Left ventricle myocardium superior (tissue), 1 donor: ENCODE measurements around the gene TM7SF3. TPM values are rescaled to one million over a fixed set of nuclear protein-coding genes. Genes with fewer than 3 reads are reported as not detected.
"Not testable (repeated sequence)": the region's sequence is repeated elsewhere in the genome, so short reads cannot be mapped to it uniquely, and the experiment has no call there.

ENCODE experiments used
- ATAC-seq: fragments of 200-7000 bp; cut with Tn5 transposase; one replicate; pipeline ENCODE4 v1.9.1; 2020; ENCODE audit warnings: mild to moderate bottlenecking, moderate library complexity
- DNase-seq: peaks from one replicate; pipeline ENCODE4 v3.0.0-alpha.2; 2020
- intact Hi-C: fragments of 100-400 bp; cut with micrococcal nuclease; formaldehyde crosslinking; loops from one replicate; pipeline ENCODE4 v1.11.0; 2022
- long read RNA-seq: library from polyadenylated mRNA; unstranded; transcript quantifications from one replicate; pipeline ENCODE4 v2.0.0, GENCODE V29; 2021
- total RNA-seq: library from RNA; stranded (reverse); fragmentation: NEBNext Ultra II Directional; extraction: Animal tissue kit (Norgen Biotek cat#: 25700); gene quantifications from one replicate; pipeline ENCODE4 v1.2.1, GENCODE V29; 2021
- donor health status: DM: no; HTN: yes; CAD: no; lungs with severe emphysema.

The TM7SF3 gene
- total RNA-seq: 27.3 TPM
- long read RNA-seq, transcript TM7SF3-201 (12 exons, 2,709 nt): major isoform, 27 of 42 reads
- long read RNA-seq, partial matches to known transcripts: 6 of 42 reads
- long read RNA-seq, other reads (novel, unspliced or antisense): 9 of 42 reads

- intact Hi-C loops: loop anchor here (10.0 kb wide), 1 partner anchor 79 kb away; the partner anchor contains the start of genes FGFR1OP2 and INTS13
- DNase-seq (peak; percentile 96), ATAC-seq (peak; percentile 96)
These were observed at the start of gene TM7SF3 for GRCh38 chr12:27014085-27014858. TM7SF3 (minus strand) TSS chr12:27014384; CDS start chr12:27014168, 216 bp downstream.

GRCh38 chr12:27063250-27063851 is 49.2 kb upstream of the TM7SF3 start:
- intact Hi-C loops: no loop called here
- no peak for ATAC-seq
- no peak for DNase-seq

GRCh38 chr12:27061317-27061716 is 47.1 kb upstream of the TM7SF3 start:
- intact Hi-C loops: no loop called here

GRCh38 chr12:27060740-27061139 is 46.6 kb upstream of the TM7SF3 start:
- no peak for ATAC-seq
- intact Hi-C loops: no loop called here
- DNase-seq: no peak

More at GRCh38 chr12:27061317-27061716, 47.1 kb upstream of the TM7SF3 start:
- ATAC-seq (no peak), DNase-seq (no peak)

GRCh38 chr12:27057543-27057942 is 43.4 kb upstream of the TM7SF3 start:
- intact Hi-C loops: no loop called here
- DNase-seq (no peak), ATAC-seq (no peak)

- DNase-seq: no peak
- ATAC-seq: no peak
- intact Hi-C loops: no loop called here
These were observed 41.8 kb upstream of the TM7SF3 start for GRCh38 chr12:27055966-27056365.

- intact Hi-C loops: no loop called here
- DNase-seq (no peak), ATAC-seq (no peak)
These were observed 38.6 kb upstream of the TM7SF3 start for GRCh38 chr12:27052742-27053141.

- ATAC-seq (no peak), DNase-seq (no peak)
- intact Hi-C loops: no loop called here
These were observed 38.0 kb upstream of the TM7SF3 start for GRCh38 chr12:27052176-27052575.

GRCh38 chr12:27048822-27049752 is 34.9 kb upstream of the TM7SF3 start:
- intact Hi-C loops: no loop called here
- DNase-seq (no peak), ATAC-seq (no peak)

GRCh38 chr12:27042018-27042417 is 27.8 kb upstream of the TM7SF3 start:
- DNase-seq, intact Hi-C loops, ATAC-seq: not testable (repeated sequence)

- DNase-seq, ATAC-seq, intact Hi-C loops: not testable (repeated sequence)
These were observed 26.5 kb upstream of the TM7SF3 start for GRCh38 chr12:27040637-27041036.

- DNase-seq: no peak
- ATAC-seq: no peak
- intact Hi-C loops: no loop called here
These were observed 20.6 kb upstream of the TM7SF3 start for GRCh38 chr12:27034607-27035293.

- ATAC-seq (no peak), DNase-seq (no peak)
- intact Hi-C loops: no loop called here
These were observed 18.5 kb upstream of the TM7SF3 start for GRCh38 chr12:27032679-27033078.

GRCh38 chr12:27031531-27031930 is 17.3 kb upstream of the TM7SF3 start:
- intact Hi-C loops: no loop called here

GRCh38 chr12:27026257-27026656 is 12.1 kb upstream of the TM7SF3 start:
- DNase-seq: no peak
- ATAC-seq: no peak
- intact Hi-C loops: no loop called here

More at GRCh38 chr12:27031531-27031930, 17.3 kb upstream of the TM7SF3 start:
- DNase-seq (no peak), ATAC-seq (no peak)

GRCh38 chr12:27025116-27025515 is 10.9 kb upstream of the TM7SF3 start:
- intact Hi-C loops: no loop called here
- DNase-seq (no peak), ATAC-seq (no peak)

GRCh38 chr12:27024291-27024690 is 10.1 kb upstream of the TM7SF3 start:
- intact Hi-C loops: no loop called here

GRCh38 chr12:27020761-27021160 is 6.6 kb upstream of the TM7SF3 start:
- DNase-seq: no peak
- intact Hi-C loops: no loop called here
- ATAC-seq: no peak

More at GRCh38 chr12:27024291-27024690, 10.1 kb upstream of the TM7SF3 start:
- DNase-seq (no peak), ATAC-seq (no peak)

- intact Hi-C loops: loop anchor here (5.0 to 10.0 kb wide), 2 partner anchors 83 to 289 kb away; partner anchors contain the start of genes FGFR1OP2 and INTS13
- DNase-seq (no peak), ATAC-seq (no peak)
These were observed 3.9 kb upstream of the TM7SF3 start for GRCh38 chr12:27018037-27018436.
